Measurements from ENCODE around the gene SPOCK1.
"Not testable (repeated sequence)": the region's sequence is repeated elsewhere in the genome, so short reads cannot be mapped to it uniquely, and the experiment has no call there.

SPOCK1 gene

DNA sequence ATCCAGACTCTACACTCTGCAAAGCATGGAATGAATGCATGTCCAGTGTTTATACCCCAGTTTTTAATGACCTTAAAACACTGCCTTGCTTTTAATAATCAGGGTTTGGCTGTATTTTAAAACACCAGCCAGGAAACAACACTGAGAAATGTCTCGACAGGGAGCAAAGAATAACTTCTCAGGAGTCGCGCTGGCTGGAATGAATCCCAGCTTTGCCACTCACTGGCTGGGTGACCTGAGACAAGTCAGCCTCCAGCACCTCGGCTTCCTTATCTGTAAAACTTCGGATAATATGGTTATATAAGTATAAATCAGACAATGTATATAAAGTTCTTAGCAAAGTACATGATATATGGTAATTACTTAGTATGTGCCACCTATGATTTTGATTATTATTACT is 505.0 kb downstream of the SPOCK1 start:
- DNase-seq: no peak

- no peak for DNase-seq
Measured at GRCh38 chr5:136992796-136993489, 506.2 kb downstream of the SPOCK1 start.

DNA sequence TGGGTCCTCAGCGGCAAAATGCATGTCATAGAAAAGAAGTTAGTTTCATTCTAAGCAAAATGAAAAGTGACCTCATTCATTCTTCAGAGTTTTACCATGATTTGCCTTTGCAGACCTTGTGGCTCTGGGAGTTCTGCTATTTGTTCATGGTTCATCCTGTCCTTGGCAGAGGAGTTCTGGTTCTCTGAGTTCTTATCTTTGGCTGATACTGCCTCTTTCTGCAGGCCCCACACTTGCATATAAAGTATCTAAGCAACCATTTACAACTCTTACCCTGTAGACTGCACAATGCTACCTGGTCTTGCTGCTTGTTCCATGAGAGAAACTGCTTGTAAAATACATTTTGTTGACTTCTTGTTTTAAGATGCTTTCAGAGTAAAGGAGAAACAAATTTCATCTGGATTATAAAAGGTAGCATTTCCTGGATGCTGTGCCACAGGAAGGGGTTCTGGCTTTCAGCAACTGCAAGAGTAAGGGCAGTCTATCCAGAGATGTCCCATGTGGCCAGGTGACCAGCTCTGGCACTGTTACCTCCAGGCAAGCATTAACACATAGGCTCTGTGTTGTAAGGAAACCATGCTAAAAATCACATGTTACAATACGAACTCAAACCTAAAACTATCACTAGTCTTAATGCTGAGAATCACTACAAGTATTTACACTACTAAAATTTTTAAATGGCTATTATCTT is 513.2 kb downstream of the SPOCK1 start:
- no peak for DNase-seq

DNA sequence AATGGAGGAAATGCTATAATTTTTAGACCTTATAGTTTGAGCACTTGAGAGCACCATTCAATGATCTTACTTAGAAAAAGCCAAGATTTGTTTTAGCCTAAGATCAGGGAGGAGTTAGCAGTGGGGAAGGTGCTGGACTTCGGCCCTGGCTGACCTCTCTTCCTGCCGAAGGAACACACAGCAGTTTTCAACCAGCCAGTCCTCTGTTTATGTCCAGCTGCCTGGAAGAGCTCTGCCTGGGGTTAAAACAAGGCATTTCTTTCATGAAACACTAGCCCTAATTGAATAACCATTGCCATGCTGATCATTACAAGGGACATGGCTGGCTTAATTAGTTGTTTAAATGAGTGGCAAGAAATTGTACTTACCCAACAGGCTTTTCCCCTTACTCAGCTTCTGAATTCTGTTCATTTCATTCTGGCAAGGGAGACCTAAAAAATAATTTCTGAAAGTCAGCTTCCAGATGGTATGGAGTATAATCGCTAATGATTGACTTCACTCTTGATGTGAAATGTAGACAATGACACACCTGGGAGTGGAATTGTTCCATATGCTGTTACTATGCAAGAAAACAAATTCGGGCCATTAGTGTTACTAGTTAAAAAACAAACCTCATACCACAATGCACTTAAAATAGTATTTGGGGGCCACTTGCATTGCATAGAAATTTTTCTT is 514.2 kb downstream of the SPOCK1 start:
- no peak for DNase-seq

- no peak for DNase-seq
Measured at GRCh38 chr5:136981936-136982335, 517.2 kb downstream of the SPOCK1 start.

DNA sequence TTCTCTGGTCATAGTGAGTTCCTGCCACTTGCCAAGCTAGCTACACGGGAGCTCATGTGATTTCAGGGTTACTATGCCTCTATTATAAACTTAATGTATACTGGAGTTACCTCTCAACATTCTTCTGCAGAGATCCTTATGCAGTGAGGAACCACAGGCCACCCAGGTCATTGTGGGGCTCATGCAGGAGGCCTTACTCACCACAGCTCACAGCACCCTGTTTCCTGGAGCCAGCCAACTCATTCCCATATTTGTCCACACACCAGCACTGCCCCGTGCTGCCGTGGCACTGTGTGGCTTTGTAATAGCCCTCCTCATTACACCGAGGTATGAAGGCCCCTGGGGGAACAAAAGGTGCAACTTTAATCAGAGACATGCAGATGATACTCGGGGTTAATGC is 520.0 kb downstream of the SPOCK1 start:
- no peak for DNase-seq

GRCh38 chr5:136963504-136963903 is 535.6 kb downstream of the SPOCK1 start:
- DNase-seq: no peak

GRCh38 chr5:136957428-136957827 is 541.7 kb downstream of the SPOCK1 start:
- no peak for DNase-seq

- DNase-seq: not testable (repeated sequence)
Measured at GRCh38 chr5:136954142-136954541, 545.0 kb downstream of the SPOCK1 start.

GRCh38 chr5:136953346-136954069 is 545.6 kb downstream of the SPOCK1 start:
- DNase-seq: not testable (repeated sequence)

- DNase-seq: no peak
Measured at GRCh38 chr5:136927571-136927970, 571.6 kb downstream of the SPOCK1 start.

GRCh38 chr5:136926073-136926472 is 573.1 kb downstream of the SPOCK1 start:
- DNase-seq: no peak

All from NCI-H1105 treated with DMSO at 0.1 percent for 48 hours (cell line).